ENCODE results near the gene AUTS2. TPM values are rescaled to one million over a fixed set of nuclear protein-coding genes. Genes with fewer than 3 reads are reported as not detected.

Gene AUTS2
- total and polyA plus RNA-seq, 4 experiments from 2014 or later: 3.4 to 35.2 (median 25.5) TPM

DNA sequence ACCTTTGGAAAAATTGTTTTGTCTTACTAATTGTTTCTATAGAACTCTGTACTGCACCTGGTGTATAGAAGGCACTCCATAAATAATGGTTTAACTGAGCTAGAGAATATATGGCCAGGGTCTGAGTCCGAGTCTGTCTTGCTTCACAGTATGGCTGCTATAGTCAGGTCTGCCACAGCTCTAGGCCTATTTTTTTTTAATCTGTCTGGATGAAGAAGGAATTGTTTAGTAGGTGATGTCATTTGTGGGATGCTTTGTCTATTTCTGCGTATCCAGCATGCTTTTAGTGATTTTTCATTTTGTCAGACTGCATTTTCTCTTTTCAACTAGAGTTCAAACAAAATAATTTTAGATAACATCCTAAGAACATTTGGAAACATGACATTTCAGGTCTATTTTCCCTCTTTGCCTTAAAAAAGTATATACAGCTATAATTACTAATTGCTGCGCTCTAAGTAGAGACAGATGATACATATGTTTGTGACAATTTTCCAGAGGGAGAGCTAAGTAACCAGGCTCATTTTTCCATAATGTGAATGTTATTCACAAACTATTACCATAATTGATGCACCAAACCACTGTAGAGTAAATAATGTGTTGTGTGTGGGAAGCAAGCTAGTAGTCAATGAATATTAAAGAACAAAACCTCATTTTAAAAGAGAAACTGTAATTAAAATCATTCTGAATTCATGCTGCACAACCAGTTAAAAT, 361.7 kb downstream of the AUTS2 start:
- no peak for DNase-seq
- no peaks in the 10 kb centered on the region for H3K27me3 ChIP-seq (ENCODE audit: insufficient read depth, low read length)
- H3K27me3 Mint-ChIP-seq: peaks cover 0 to 1% of the 10 kb centered on the region in 2 donors
- H3K4me1 ChIP-seq (ENCODE audit: insufficient read depth, low read length): no peaks in the 10 kb centered on the region
- H3K27ac ChIP-seq (ENCODE audit: low read depth, low read length): no peak overlapping the region
- no peaks in the 10 kb centered on the region for H3K9me3 ChIP-seq (ENCODE audit: control insufficient read depth in 1 of 2, low read length in 2 of 2)
- no peaks in the 10 kb centered on the region for H3K4me1 Mint-ChIP-seq
- no peak overlapping the region for H3K27ac Mint-ChIP-seq
- no peaks in the 10 kb centered on the region for H3K36me3 Mint-ChIP-seq
- intact Hi-C loops (cut with micrococcal nuclease): no loop called here
- H3K36me3 ChIP-seq (ENCODE audit: insufficient read depth, low read length): no peaks in the 10 kb centered on the region
- no peak overlapping the region for H3K4me3 ChIP-seq (ENCODE audit: low read length in 2 of 2)
- no peaks in the 10 kb centered on the region for H3K9me3 Mint-ChIP-seq
- ChIA-PET POLR2A (ENCODE audit: partially characterized antibody) (no interaction called here), CTCF (ENCODE audit: partially characterized antibody) (no interaction called here)
- H3K4me3 Mint-ChIP-seq: no peak overlapping the region

DNA sequence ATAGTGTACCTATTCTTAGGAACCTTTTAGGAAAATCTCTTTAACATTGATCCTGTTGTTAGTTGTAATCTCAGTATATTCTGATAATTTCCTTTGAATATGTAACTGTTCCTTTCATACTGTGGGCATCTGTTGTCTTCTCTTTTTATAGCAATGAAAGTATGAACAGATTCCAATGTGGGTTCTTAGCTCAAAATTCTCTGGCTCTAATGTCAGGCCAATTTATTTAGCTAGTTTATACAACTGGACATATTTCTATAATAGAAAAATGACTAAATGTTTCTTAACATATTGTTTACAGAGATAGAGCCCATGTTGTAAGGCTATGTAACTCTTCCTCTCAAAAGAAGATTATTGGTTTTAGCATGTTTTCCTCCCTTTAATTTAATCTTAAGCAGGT, 363.2 kb downstream of the AUTS2 start:
- POLR2A ChIA-PET (ENCODE audit: partially characterized antibody): no interaction called here
- Mint-ChIP-seq H3K4me3 (no peak overlapping the region), H3K27me3 (no peaks in the 10 kb centered on the region)

DNA sequence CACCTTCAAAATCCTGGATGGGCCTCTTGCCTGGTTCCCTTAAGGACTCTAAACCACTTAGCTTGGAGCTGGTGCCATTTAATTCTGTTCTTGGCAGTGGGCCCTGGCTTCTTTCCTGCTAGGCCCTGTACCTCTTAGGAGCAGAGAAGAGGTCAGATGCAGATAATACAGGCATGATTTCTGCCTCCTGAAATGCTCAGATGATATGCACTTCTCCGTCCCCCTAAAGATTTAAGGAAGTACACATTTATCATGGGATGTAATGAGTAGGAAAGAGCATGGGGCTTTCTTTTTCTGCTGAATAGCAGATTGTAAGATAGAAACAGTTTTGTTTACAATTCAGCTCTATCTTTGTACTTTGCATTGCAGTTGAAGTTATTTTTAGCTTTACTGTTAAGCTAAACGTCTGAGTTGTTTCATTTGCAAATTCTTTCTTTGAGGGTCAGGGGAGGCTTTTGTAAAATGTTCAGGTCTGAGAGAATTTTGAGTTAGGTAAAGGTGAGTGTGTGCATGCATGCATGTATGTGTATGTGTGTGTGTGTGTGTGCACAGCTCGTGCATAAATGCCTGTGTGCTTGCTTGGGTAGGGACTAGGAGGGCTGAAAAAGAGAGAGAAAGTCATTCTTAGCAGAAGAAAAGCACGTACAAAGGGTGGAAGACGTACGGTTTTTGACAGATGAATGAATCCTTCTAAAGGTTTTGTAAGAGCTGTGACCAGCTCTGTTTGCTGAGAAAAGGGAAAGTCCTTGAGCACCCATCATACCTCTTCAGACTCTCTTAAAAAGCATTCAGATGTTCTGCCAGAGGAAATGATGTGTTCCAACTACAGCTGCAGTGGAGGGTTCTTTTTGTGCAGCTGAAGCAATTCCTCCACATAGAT, 364.2 kb downstream of the AUTS2 start:
- Mint-ChIP-seq H3K36me3 (no peaks in the 10 kb centered on the region), H3K4me3 (no peak overlapping the region), H3K27me3 (peaks cover 3 to 5% of the 10 kb centered on the region in 2 donors), H3K27ac (no peak overlapping the region), H3K4me1 (no peaks in the 10 kb centered on the region), H3K9me3 (no peaks in the 10 kb centered on the region)
- Histone ChIP-seq H3K27ac (ENCODE audit: low read depth, low read length) (no peak overlapping the region), H3K4me1 (ENCODE audit: insufficient read depth, low read length) (no peaks in the 10 kb centered on the region), H3K9me3 (ENCODE audit: control insufficient read depth in 1 of 2, low read length in 2 of 2) (no peaks in the 10 kb centered on the region), H3K36me3 (ENCODE audit: insufficient read depth, low read length) (no peaks in the 10 kb centered on the region), H3K4me3 (ENCODE audit: low read length in 2 of 2) (no peak overlapping the region), H3K27me3 (ENCODE audit: insufficient read depth, low read length) (no peaks in the 10 kb centered on the region)
- intact Hi-C loops (cut with micrococcal nuclease): no loop called here
- no peak for DNase-seq
- ChIA-PET CTCF (ENCODE audit: partially characterized antibody) (no interaction called here), POLR2A (ENCODE audit: partially characterized antibody) (no interaction called here)

More for the DNA sequence above, 363.2 kb downstream of the AUTS2 start:
- no peak for DNase-seq
- CTCF ChIA-PET (ENCODE audit: partially characterized antibody): no interaction called here
- Histone ChIP-seq H3K27me3 (ENCODE audit: insufficient read depth, low read length) (no peaks in the 10 kb centered on the region), H3K27ac (ENCODE audit: low read depth, low read length) (no peak overlapping the region), H3K9me3 (ENCODE audit: control insufficient read depth in 1 of 2, low read length in 2 of 2) (no peaks in the 10 kb centered on the region), H3K4me1 (ENCODE audit: insufficient read depth, low read length) (no peaks in the 10 kb centered on the region), H3K36me3 (ENCODE audit: insufficient read depth, low read length) (no peaks in the 10 kb centered on the region), H3K4me3 (ENCODE audit: low read length in 2 of 2) (no peak overlapping the region)
- Mint-ChIP-seq H3K27ac (no peak overlapping the region), H3K9me3 (no peaks in the 10 kb centered on the region), H3K4me1 (no peaks in the 10 kb centered on the region), H3K36me3 (no peaks in the 10 kb centered on the region)
- intact Hi-C loops (cut with micrococcal nuclease): no loop called here

DNA sequence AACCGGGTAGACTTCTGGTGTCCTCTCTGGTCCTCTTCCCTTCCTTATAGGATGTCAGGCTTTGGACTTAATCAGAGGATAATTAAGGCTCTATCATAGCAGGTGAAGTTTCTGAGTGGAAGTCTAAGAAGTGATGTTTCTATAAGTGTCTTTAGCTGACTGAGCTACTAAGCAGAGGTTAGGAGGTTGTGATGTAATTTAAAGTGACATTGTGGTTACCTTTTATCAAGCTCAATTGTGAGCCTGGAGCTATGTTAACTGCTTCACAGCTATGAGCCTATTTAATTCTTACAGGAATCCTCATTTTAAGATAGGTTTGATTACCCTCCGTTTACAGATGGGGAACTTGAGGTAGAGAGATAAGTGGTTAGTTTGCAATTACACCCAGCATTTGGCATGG, 365.1 kb downstream of the AUTS2 start:
- Histone ChIP-seq H3K9me3 (ENCODE audit: control insufficient read depth in 1 of 2, low read length in 2 of 2) (no peaks in the 10 kb centered on the region), H3K36me3 (ENCODE audit: insufficient read depth, low read length) (no peaks in the 10 kb centered on the region), H3K4me1 (ENCODE audit: insufficient read depth, low read length) (no peaks in the 10 kb centered on the region), H3K27ac (ENCODE audit: low read depth, low read length) (no peak overlapping the region), H3K27me3 (ENCODE audit: insufficient read depth, low read length) (no peaks in the 10 kb centered on the region), H3K4me3 (ENCODE audit: low read length in 2 of 2) (no peak overlapping the region)
- intact Hi-C loops (cut with micrococcal nuclease): no loop called here
- Mint-ChIP-seq H3K4me1 (no peaks in the 10 kb centered on the region), H3K9me3 (peaks cover 0 to 1% (median 0%) of the 10 kb centered on the region in 8 donors), H3K27ac (no peak overlapping the region), H3K36me3 (no peaks in the 10 kb centered on the region), H3K4me3 (no peak overlapping the region), H3K27me3 (peaks cover 3 to 8% of the 10 kb centered on the region in 2 donors)
- no peak for DNase-seq
- ChIA-PET CTCF (ENCODE audit: partially characterized antibody) (no interaction called here), POLR2A (ENCODE audit: partially characterized antibody) (no interaction called here)

DNA sequence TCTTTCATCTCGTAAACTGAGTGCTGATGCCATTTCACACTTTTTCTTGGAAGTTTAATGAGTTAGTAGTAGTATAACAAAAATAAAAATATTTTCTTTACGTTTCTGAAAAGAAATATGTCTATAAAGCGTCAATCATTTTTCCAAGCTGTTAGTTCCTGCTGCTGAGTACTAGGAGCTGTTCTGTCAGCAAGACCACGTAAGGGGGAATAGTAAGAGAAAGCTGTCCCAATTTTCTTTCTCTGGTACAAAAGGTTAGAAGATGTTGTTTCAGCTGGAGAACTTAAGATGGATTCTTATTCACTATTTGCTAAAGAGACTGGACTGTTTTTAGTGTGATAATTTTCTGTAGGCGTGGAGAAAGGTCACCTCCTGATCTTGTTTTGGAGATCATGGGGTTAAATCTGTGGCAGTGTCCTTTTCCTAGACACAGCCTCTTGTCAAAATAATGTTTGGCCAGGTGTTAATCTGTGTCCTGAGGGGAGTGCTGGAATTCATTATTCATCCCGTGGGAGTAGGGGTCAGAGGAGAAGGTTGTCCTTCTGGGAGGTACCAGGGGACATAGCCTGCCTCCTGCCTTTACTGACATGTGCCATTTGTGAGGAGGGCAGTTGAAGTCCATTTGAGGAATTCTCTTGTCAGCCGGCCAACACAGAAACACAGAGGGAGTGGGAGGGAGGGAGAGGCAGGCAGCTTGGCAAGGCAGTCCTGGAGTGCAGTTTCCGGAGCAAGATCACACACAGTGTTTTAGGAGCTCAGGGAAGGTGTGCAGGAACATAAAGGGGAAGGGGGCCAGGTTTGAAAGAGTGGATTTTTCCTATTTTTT, 368.7 kb downstream of the AUTS2 start:
- peaks cover 0 to 3% (median 0%) of the 10 kb centered on the region in 8 donors for H3K9me3 Mint-ChIP-seq
- H3K27ac Mint-ChIP-seq: no peak overlapping the region
- CTCF ChIA-PET (ENCODE audit: partially characterized antibody): no interaction called here
- no peaks in the 10 kb centered on the region for H3K36me3 Mint-ChIP-seq
- no peak overlapping the region for H3K27ac ChIP-seq (ENCODE audit: low read depth, low read length)
- POLR2A ChIA-PET (ENCODE audit: partially characterized antibody): no interaction called here
- no peaks in the 10 kb centered on the region for H3K4me1 ChIP-seq (ENCODE audit: insufficient read depth, low read length)
- H3K27me3 ChIP-seq (ENCODE audit: insufficient read depth, low read length): no peaks in the 10 kb centered on the region
- H3K27me3 Mint-ChIP-seq: peaks cover 3 to 8% of the 10 kb centered on the region in 2 donors
- intact Hi-C loops (cut with micrococcal nuclease): no loop called here
- H3K4me1 Mint-ChIP-seq: no peaks in the 10 kb centered on the region
- no peaks in the 10 kb centered on the region for H3K36me3 ChIP-seq (ENCODE audit: insufficient read depth, low read length)
- H3K4me3 ChIP-seq (ENCODE audit: low read length in 2 of 2): no peak overlapping the region
- no peak overlapping the region for H3K4me3 Mint-ChIP-seq
- no peaks in the 10 kb centered on the region for H3K9me3 ChIP-seq (ENCODE audit: control insufficient read depth in 1 of 2, low read length in 2 of 2)
- DNase-seq: no peak

DNA sequence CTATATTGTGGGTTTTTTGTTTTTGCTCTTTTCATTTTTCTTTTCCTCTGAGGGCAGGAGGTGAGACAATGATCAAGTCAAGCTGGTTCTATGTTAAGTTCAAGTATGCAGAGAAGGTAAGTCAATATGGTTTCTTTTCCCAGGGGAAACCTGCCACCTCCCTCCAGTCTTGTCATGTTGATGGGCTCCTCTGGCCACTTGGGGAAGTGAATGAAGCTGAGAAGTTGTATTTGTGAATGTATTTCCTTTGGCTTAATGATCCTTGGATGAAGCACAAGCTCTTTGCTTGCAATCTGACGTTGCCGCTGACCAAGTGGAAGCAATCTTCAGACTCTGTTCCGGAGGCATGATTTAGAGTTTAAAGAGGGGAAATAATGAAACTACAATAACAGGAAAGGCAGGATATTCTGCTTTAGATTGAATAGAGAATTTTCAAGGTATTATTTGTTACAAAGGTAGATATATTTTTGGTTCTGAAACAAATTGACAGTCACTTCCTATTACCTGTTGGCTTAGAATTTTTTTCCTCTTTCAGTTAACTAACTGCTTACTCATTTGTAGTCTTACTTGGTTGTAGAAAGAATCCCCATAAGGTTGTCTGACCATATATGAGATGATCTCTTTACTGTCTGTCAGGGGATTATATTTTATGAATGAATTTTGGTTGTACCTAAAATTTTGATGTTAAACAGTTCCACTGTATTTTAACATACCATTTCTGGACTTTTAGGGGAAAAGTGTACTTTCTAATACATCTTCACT, 369.6 kb downstream of the AUTS2 start:
- POLR2A ChIA-PET (ENCODE audit: partially characterized antibody): no interaction called here
- CTCF ChIA-PET (ENCODE audit: partially characterized antibody): no interaction called here
- Mint-ChIP-seq H3K36me3 (no peaks in the 10 kb centered on the region), H3K27me3 (peaks cover 3 to 8% of the 10 kb centered on the region in 2 donors), H3K27ac (no peak overlapping the region), H3K4me1 (no peaks in the 10 kb centered on the region), H3K4me3 (peak overlapping the region in 1 of 8 donors; percentile 2), H3K9me3 (peaks cover 0 to 3% (median 0%) of the 10 kb centered on the region in 8 donors)
- no peaks in the 10 kb centered on the region for H3K4me1 ChIP-seq (ENCODE audit: insufficient read depth, low read length)
- H3K36me3 ChIP-seq (ENCODE audit: insufficient read depth, low read length): no peaks in the 10 kb centered on the region
- H3K4me3 ChIP-seq (ENCODE audit: low read length in 2 of 2): no peak overlapping the region
- no peak overlapping the region for H3K27ac ChIP-seq (ENCODE audit: low read depth, low read length)
- intact Hi-C loops (cut with micrococcal nuclease): no loop called here
- no peaks in the 10 kb centered on the region for H3K9me3 ChIP-seq (ENCODE audit: control insufficient read depth in 1 of 2, low read length in 2 of 2)
- no peak for DNase-seq
- H3K27me3 ChIP-seq (ENCODE audit: insufficient read depth, low read length): no peaks in the 10 kb centered on the region

Measured in CD4-positive, alpha-beta memory T cell (primary cell).